Effector memory CD8-positive, alpha-beta T cell (primary cell): Measurements from ENCODE around the gene PRKCQ.
"Not testable (repeated sequence)": the region's sequence is repeated elsewhere in the genome, so short reads cannot be mapped to it uniquely, and the experiment has no call there.

Experiments
- ATAC-seq: fragments of 150-1000 bp; cut with Tn5 transposase; replicated peaks from 2 replicates; pipeline ENCODE4 v1.10.0; 2021; ENCODE audit warnings: mild to moderate bottlenecking, moderate library complexity
- DNase-seq, 3 experiments: peaks; one replicate each; pipeline ENCODE4 v3.0.0; 2021
- H3K27ac Mint-ChIP-seq, 2 donors: one replicate each; pipeline ENCODE4 v1.8.0; 2022; ENCODE audit warnings: mild to moderate bottlenecking in 2 of 2, mixed read lengths in 2 of 2, moderate library complexity in 2 of 2
- H3K27me3 Mint-ChIP-seq, 2 donors: one replicate each; pipeline ENCODE4 v1.8.0; 2022; ENCODE audit warnings: mixed read lengths in 2 of 2
- H3K36me3 Mint-ChIP-seq: one replicate; pipeline ENCODE4 v1.8.0; 2022; ENCODE audit warnings: mild to moderate bottlenecking, moderate library complexity, mixed read lengths; ENCODE audit not compliant: insufficient read depth
- H3K4me1 Mint-ChIP-seq, 2 donors: one replicate each; pipeline ENCODE4 v1.8.0; 2022; ENCODE audit warnings: low read depth in 2 of 2, mixed read lengths in 2 of 2
- H3K4me3 Mint-ChIP-seq, 2 donors: one replicate each; pipeline ENCODE4 v1.8.0; 2022; ENCODE audit warnings: mild to moderate bottlenecking in 2 of 2, mixed read lengths in 2 of 2, moderate library complexity in 2 of 2
- H3K9me3 Mint-ChIP-seq, 2 donors: one replicate each; pipeline ENCODE4 v1.8.0; 2022; ENCODE audit warnings: mixed read lengths in 2 of 2

PRKCQ gene

DNA sequence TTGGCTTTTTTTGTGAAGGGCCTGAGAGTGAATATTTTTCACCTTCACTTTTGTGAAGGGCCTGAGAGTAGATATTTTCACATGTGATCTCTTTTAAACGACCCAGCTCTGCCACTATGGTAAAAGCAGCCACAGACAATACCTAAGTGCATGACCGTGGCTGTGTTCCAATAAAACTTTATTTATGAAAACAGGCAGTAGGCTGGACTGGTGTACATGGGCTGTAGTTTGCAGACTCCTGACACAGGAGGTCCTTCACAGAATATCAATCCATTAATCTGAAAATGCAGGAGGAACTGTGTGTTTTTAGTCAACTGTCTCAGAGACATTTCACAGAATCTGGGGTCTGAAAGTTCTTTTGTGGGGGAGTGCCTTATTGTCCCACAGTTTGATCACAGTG lies 186.9 kb downstream of the PRKCQ start:
- no peak overlapping the region for H3K27ac Mint-ChIP-seq
- no peak for ATAC-seq
- no peak overlapping the region for H3K4me3 Mint-ChIP-seq
- no peak for DNase-seq
- H3K27me3 Mint-ChIP-seq, result no peaks in the 10 kb centered on the region
- no peaks in the 10 kb centered on the region for H3K4me1 Mint-ChIP-seq
- H3K36me3 Mint-ChIP-seq, result peaks cover 2% of the 10 kb centered on the region
- peaks cover 0 to 7% of the 10 kb centered on the region in 2 donors for H3K9me3 Mint-ChIP-seq

DNA sequence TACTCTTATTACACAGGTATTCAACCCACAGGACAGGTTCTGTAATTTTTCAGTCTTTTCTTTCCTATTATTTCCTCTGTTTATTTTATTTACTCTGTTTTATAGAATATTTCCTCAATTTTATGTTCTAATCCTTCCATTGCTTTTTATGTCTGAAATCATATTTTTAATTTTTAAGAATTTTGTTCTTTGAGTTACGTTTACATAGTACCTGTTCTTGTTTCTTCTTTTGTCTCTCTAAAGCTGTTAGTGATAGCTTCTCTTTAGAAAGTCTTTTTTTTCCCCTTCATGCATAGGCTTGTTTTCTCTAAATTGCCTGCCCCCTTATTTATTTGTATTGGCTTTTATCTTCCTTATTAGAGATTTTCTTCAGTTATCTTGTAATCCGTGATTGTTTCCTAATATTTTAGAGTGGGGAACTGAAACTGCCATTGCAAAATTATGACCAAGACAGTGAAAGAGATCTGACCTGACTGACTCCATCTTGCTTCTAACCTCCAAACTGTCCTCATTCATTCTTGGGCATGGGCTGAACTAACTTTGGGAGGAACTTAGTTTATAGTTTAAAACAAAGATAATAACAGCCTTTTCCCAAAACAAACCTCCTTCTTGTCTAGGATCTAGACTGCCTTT lies 189.7 kb downstream of the PRKCQ start:
- H3K4me1 Mint-ChIP-seq, result no peaks in the 10 kb centered on the region
- H3K27ac Mint-ChIP-seq, result no peak overlapping the region
- no peak for DNase-seq
- H3K4me3 Mint-ChIP-seq, result no peak overlapping the region
- H3K9me3 Mint-ChIP-seq, result peaks cover 0 to 7% of the 10 kb centered on the region in 2 donors
- H3K27me3 Mint-ChIP-seq, result no peaks in the 10 kb centered on the region
- H3K36me3 Mint-ChIP-seq, result peaks cover 3% of the 10 kb centered on the region
- no peak for ATAC-seq

DNA sequence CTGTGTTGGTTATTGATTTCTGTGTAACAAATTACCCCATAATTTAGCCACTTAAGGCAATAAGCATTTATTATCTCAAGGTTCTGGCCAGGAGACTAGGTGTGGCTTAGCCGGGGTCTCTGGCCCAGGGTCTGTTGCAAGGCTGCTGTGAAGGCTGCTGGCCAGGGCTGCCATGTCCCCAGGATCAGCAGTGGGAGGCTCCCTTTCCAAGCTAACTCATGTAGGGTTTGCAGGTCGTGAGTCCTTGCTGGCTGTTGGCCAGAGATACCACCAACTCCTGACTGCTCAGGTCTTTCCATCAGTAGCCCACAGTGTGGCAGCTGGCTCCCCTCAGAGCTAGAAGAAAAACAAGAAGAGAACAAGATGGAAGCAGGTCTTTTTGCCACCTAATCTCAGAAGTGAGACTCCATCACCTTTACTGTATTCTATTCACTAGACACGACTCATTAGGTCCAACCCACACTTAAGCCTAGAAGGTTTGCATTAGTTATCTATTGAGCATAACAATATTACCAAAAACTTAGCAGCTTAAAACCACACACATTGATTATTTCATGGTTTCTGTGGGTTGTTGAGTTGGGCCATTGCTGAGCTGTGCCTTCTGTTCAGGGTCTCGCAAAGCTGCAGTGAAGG lies 191.7 kb downstream of the PRKCQ start:
- ATAC-seq (no peak), DNase-seq (no peak)
- Mint-ChIP-seq H3K4me1 (no peaks in the 10 kb centered on the region), H3K27me3 (no peaks in the 10 kb centered on the region), H3K9me3 (peaks cover 0 to 7% of the 10 kb centered on the region in 2 donors), H3K27ac (no peak overlapping the region), H3K36me3 (peaks cover 3% of the 10 kb centered on the region), H3K4me3 (no peak overlapping the region)

DNA sequence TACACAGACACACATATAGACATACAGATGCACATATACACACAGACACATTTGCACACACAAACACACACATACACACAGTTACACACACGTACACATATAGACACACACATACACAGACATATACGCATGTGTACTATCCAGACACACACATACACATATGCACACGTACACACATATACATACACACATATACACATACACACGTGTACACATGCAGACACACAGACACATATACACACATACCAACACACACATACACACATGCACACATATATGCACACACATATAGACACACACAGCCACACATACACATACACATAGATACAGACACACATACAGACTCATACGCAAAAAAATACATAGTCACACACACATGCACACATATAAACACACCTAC lies 193.1 kb downstream of the PRKCQ start:
- Mint-ChIP-seq H3K4me3 (no peak overlapping the region), H3K4me1 (no peaks in the 10 kb centered on the region), H3K9me3 (peaks cover 0 to 7% of the 10 kb centered on the region in 2 donors), H3K27ac (no peak overlapping the region), H3K36me3 (peaks cover 3% of the 10 kb centered on the region), H3K27me3 (no peaks in the 10 kb centered on the region)
- DNase-seq (no peak), ATAC-seq (no peak)

DNA sequence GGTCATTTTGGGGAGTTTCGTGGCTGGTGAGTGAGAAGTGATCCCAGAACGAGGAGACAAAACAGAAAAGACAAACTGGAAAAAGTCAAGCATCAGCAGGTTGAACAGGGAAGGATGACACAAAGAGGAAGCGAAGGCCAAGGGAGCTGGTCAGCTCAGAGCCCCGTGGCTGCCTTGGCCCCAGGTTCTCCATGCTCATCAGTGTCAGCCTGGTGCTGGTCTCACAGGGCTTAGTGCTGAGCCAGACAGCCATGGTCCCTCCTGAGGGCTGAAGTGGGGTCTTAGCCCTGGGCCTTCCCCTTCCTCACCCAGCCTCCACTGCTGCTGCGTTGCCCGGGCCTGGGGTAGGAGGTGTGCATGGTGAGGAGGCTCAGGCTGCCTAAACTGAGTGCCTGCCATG lies 193.7 kb downstream of the PRKCQ start:
- DNase-seq (no peak), ATAC-seq (no peak)
- Mint-ChIP-seq H3K9me3 (peaks cover 1 to 7% of the 10 kb centered on the region in 2 donors), H3K36me3 (peaks cover 3% of the 10 kb centered on the region), H3K4me1 (no peaks in the 10 kb centered on the region), H3K4me3 (no peak overlapping the region), H3K27ac (no peak overlapping the region), H3K27me3 (peaks cover 1 to 3% of the 10 kb centered on the region in 2 donors)

DNA sequence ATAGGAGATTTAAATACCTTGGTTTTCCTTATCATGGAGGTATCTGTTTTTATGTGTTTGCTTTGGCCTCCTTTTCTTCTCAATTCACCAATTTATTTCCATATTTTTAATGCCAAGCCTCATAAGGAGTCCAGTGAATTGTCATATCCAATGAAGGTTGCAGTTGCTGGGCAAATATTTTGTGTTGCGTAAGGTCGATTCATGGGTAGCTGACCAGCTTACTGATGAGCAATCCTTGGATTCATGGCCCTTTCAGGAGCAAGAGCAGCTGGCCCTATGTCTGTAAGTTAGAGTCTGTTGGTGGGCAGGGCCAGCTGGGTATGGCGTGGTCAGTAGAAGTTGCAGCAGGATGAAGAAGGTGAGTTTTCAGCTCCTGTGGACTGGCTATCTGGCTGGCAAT lies 194.4 kb downstream of the PRKCQ start:
- H3K27ac Mint-ChIP-seq, result no peak overlapping the region
- no peak overlapping the region for H3K4me3 Mint-ChIP-seq
- no peak for DNase-seq
- no peak for ATAC-seq
- peaks cover 7 to 8% of the 10 kb centered on the region in 2 donors for H3K27me3 Mint-ChIP-seq
- H3K36me3 Mint-ChIP-seq, result peaks cover 3% of the 10 kb centered on the region
- H3K9me3 Mint-ChIP-seq, result peaks cover 8 to 12% of the 10 kb centered on the region in 2 donors
- H3K4me1 Mint-ChIP-seq, result peaks cover 0 to 3% of the 10 kb centered on the region in 2 donors

DNA sequence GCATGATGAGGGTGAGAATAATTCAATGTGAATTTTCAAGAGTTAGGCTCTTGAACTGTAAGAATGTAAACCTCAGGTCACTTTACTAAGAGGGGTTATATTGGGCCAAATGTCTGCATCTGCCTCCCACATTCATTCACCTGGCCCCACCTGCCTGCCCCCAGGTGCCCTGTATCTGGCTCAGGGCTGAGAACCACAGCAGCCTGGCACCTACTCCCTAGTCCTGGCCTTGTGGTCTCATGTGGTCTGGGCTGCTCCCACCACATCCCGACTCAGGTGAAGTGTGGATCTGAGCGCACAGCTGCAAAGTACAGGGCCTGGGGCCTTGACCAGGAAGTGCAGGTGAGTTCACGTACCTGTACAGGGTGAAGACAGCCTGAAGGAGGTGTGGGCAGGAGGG lies 195.2 kb downstream of the PRKCQ start:
- no peak overlapping the region for H3K4me3 Mint-ChIP-seq
- peaks cover 3% of the 10 kb centered on the region for H3K36me3 Mint-ChIP-seq
- no peak overlapping the region for H3K27ac Mint-ChIP-seq
- DNase-seq (no peak), ATAC-seq (no peak)
- peaks cover 7 to 8% of the 10 kb centered on the region in 2 donors for H3K27me3 Mint-ChIP-seq
- H3K9me3 Mint-ChIP-seq, result peaks cover 10 to 11% of the 10 kb centered on the region in 2 donors
- H3K4me1 Mint-ChIP-seq, result peaks cover 0 to 3% of the 10 kb centered on the region in 2 donors

DNA sequence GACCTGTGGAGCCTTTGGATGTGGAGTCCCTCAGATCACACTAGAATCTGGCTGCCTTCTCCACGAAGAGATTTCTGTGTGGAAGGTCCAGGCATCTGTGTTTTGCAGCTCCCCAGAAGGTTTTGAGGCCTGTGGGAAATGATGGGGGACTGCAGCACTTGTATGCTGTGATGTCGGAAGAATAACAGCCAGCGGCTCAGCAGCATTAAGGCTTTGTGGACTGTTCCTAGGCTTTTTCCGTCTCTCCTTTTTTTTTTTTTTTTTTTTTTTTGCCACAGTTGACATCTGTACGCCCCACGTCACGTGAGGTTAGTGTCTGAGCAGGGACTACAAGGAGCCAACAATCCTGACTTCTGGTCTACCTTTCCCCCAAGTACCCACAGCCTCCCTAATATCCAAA lies 196.0 kb downstream of the PRKCQ start:
- Mint-ChIP-seq H3K27me3 (peaks cover 7 to 8% of the 10 kb centered on the region in 2 donors), H3K36me3 (peaks cover 3% of the 10 kb centered on the region), H3K9me3 (peaks cover 10 to 16% of the 10 kb centered on the region in 2 donors), H3K4me3 (no peak overlapping the region), H3K4me1 (peaks cover 0 to 3% of the 10 kb centered on the region in 2 donors), H3K27ac (no peak overlapping the region)
- ATAC-seq (no peak), DNase-seq (no peak)

DNA sequence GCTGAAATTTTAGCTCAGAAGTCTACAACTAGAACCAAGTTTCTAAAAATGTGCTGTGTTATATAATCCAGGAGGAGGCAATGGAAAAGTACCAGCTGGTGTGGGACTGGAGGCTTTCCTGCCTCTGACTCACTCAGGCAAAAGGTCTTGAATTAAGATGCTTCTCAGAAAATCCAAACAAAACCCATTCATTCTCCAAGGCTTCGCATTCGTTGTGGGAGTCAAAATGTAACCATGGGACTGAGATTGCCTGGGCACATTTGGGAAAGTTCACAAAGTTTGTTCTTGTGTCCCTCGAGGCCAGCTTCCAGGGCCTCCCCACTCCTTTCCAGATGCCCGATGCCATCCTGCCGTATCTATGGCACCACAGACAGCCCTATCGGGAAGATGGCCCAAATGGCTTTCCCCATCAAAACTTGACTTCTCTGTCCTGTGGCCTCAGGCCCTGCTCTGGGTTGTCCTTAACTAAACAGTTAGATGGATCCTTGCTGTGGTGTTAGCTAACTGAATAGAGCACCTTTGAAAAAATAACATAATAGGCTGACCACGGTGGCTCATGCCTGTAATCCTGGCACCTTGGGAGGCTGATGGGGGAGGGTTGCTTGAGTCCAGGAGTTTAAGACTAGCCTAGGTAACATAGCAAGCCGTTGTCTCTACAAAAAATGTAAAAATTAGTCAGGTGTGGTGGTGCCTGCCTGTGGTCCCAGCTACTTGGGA lies 196.8 kb downstream of the PRKCQ start:
- DNase-seq, result no peak
- Mint-ChIP-seq H3K4me1 (peaks cover 0 to 3% of the 10 kb centered on the region in 2 donors), H3K27ac (no peak overlapping the region), H3K27me3 (peaks cover 7 to 8% of the 10 kb centered on the region in 2 donors), H3K4me3 (no peak overlapping the region), H3K36me3 (peaks cover 2% of the 10 kb centered on the region), H3K9me3 (peaks cover 10 to 16% of the 10 kb centered on the region in 2 donors)
- ATAC-seq, result no peak

DNA sequence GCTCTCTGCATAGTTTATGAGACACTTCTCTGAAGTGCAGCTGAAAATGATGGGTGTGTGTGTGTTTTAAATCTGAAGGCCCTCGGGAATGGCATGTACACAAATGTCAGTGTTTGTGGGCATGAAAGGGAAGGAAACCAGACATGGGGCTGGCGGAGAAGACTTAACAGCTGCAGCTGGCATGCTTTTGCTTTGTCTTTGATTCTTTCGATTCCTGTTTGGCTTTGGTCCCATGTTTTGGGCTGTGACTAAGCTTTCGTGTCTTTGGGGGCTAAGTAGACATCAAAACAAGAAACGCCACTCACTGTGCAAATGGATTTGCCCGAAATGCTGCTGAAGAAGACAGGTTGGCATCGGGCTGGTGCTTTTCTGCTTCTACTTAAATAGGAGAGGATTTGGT lies 198.0 kb downstream of the PRKCQ start:
- Mint-ChIP-seq H3K27me3 (peaks cover 7 to 8% of the 10 kb centered on the region in 2 donors), H3K4me1 (peaks cover 0 to 3% of the 10 kb centered on the region in 2 donors), H3K9me3 (peaks cover 10 to 16% of the 10 kb centered on the region in 2 donors), H3K4me3 (no peak overlapping the region), H3K27ac (no peak overlapping the region), H3K36me3 (no peaks in the 10 kb centered on the region)
- ATAC-seq (peak; percentile 16), DNase-seq (no peak)

DNA sequence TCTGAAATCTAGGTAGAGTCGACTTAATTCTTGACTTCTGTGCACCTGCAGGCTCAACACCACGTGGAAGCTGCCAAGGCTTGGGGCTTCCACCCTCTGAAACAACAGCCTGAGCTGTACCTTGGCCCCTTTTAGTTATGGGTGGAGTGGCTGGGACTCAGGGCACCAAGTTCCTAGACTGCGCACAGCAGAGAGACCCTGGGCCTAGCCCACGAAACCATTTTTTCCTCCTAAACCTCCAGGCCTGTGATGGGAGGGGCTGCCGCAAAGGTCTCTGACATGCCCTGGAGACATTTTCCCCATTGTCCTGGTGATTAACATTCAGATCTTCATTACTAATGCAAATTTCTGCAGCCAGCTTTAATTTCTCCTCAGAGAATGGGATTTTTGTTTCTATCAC lies 199.6 kb downstream of the PRKCQ start:
- not testable (repeated sequence) for ATAC-seq, H3K27ac Mint-ChIP-seq, H3K36me3 Mint-ChIP-seq, H3K4me3 Mint-ChIP-seq, DNase-seq, H3K27me3 Mint-ChIP-seq, H3K4me1 Mint-ChIP-seq
- H3K9me3 Mint-ChIP-seq, result peaks cover 10 to 16% of the 10 kb centered on the region in 2 donors

DNA sequence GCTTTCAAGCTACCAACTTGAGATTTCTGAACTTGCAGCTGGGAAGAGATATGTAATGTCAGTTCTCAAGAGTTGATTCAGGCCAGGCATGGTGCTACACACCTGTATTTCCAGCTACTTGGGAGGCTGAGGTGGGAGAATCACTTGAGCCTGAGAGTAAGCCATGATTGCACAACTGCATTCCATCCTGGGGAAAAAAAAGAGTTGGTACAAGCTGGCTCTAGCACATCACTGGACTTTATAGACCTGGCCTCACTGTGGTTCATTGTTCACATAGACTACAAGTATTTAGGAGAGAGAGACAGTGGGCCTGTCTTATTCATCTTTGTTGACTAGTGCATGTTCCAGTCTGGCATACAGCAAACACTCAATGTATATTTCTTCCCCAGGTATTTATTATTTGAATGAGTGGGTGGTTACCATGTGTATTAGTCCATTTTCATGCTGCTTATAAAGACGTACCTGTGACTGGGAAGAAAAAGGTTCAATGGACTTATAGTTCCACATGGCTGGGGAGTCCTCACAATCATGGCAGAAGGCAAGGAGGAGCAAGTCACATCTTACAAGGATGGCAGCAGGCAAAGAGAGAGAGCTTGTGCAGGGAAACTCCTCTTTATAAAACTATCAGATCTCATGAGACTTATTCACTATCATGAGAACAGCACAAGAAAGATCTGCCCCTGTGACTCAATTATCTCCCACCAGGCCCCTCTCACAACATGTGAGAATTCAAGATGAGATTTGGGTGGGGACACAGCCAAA lies 200.9 kb downstream of the PRKCQ start:
- peaks cover 10 to 16% of the 10 kb centered on the region in 2 donors for H3K9me3 Mint-ChIP-seq
- peaks cover 0 to 3% of the 10 kb centered on the region in 2 donors for H3K4me1 Mint-ChIP-seq
- ATAC-seq, result no peak
- H3K27me3 Mint-ChIP-seq, result peaks cover 7 to 8% of the 10 kb centered on the region in 2 donors
- H3K27ac Mint-ChIP-seq, result no peak overlapping the region
- no peak overlapping the region for H3K4me3 Mint-ChIP-seq
- no peak for DNase-seq
- H3K36me3 Mint-ChIP-seq, result no peaks in the 10 kb centered on the region
